SK-N-SH (cell line): ENCODE results near the gene NELFE.

ENCODE experiments used
- FOXM1 ChIP-seq: IDR thresholded peaks from 2 replicates; pipeline ENCODE4 v1.4.0; 2012; ENCODE audit warnings: low read depth, mild to moderate bottlenecking
- GATA2 ChIP-seq: sonication (generic); formaldehyde crosslinking; IDR thresholded peaks from 2 replicates; pipeline ENCODE4 v1.5.0; 2020; ENCODE audit warnings: mild to moderate bottlenecking, missing genetic modification reagents
- JUND ChIP-seq: IDR thresholded peaks from 2 replicates; pipeline ENCODE4 v1.4.0; 2012
- RFX5 ChIP-seq: IDR thresholded peaks from 2 replicates; pipeline ENCODE4 v1.6.1; 2012; ENCODE audit warnings: mild to moderate bottlenecking, improper control_type of control experiment, low read length
- TCF12 ChIP-seq: IDR thresholded peaks from 2 replicates; pipeline ENCODE4 v1.4.0; 2012
- TF ChIP-seq, protein P1 (sequence below): fragments of 200-600 bp; sonication (generic); IDR thresholded peaks from 2 replicates; pipeline ENCODE4 v1.6.1; 2017; ENCODE audit warnings: antibody characterized with exemption, mild to moderate bottlenecking, moderate library complexity

DNA sequence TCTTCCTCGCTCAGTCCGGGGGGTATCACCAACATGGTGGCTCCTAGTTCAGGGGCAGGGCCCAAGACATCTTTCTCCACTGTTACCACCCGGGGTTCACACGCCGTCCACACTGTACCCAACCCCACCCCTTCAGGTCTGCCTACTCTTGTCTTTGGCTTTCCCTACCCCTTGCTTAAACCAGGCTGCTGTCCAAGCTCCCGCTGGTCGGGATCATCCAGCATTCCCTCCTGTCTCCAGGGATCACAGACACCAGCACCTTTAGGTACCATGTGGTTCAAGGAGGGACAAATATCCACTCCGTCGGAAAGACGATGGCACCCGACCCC is 395 bp downstream of the NELFE start:
- TF ChIP-seq, protein P1, sequence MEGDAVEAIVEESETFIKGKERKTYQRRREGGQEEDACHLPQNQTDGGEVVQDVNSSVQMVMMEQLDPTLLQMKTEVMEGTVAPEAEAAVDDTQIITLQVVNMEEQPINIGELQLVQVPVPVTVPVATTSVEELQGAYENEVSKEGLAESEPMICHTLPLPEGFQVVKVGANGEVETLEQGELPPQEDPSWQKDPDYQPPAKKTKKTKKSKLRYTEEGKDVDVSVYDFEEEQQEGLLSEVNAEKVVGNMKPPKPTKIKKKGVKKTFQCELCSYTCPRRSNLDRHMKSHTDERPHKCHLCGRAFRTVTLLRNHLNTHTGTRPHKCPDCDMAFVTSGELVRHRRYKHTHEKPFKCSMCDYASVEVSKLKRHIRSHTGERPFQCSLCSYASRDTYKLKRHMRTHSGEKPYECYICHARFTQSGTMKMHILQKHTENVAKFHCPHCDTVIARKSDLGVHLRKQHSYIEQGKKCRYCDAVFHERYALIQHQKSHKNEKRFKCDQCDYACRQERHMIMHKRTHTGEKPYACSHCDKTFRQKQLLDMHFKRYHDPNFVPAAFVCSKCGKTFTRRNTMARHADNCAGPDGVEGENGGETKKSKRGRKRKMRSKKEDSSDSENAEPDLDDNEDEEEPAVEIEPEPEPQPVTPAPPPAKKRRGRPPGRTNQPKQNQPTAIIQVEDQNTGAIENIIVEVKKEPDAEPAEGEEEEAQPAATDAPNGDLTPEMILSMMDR: no peak
- TF ChIP-seq GATA2 (CRISPR knock-in tag) (no peak), FOXM1 (no peak), JUND (no peak), TCF12 (no peak), RFX5 (no peak)
